ENCODE measurements around the gene GZMM. TPM values are rescaled to one million over a fixed set of nuclear protein-coding genes. Genes with fewer than 3 reads are reported as not detected.
A peak's percentile ranks its signal among the peaks of the same experiment; 100 is the strongest.

GZMM gene
- total RNA-seq, 4 donors from 2014 or later = 2.5 TPM; not detected in 3

DNA sequence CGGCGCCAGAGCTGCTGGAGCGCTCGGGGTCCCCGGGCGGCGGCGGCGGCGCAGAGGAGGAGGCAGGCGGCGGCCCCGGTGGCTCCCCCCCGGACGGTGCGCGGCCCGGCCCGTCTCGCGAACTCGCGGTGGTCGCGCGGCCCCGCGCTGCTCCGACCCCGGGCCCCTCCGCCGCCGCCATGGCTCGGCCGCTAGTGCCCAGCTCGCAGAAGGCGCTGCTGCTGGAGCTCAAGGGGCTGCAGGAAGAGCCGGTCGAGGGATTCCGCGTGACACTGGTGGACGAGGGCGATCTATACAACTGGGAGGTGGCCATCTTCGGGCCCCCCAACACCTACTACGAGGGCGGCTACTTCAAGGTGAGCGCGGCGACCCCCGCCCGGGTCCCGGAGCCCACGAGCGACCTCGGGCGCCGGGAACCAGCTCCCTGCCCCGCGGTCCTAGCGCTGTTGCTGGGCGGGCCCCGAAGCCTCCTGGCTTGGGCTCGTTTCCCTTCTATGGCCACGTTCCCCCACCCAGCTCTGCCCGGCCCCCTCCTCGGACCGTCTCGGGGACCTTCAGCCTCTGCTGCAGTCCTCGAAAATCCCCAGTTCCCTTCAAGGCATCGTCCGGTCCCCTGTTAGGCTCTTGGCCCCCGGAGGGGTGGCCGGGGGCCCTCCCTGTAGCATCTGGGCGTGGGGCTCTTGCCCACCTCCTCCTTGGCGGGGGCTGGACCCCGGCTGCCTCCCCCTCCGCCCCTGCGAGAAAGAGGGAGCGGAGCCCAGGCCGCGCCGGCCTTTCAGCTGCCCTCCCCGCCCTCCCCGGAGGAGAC, 11.9 kb upstream of the GZMM start, which contains the start of gene CDC34:
Gene CDC34, plus strand, starts transcription at position 8 of the 808 bp plus-strand sequence. Its CDS starts 172 bp downstream, at position 180.
- Histone ChIP-seq H3K36me3 (peaks cover 2 to 21% (median 6%) of the 10 kb centered on the region in 3 donors), H3K27me3 (peaks cover 0 to 6% of the 10 kb centered on the region in 2 donors), H3K9me3 (no peaks in the 10 kb centered on the region), H3K4me1 (peaks cover 6 to 38% (median 21%) of the 10 kb centered on the region in 4 donors), H3K27ac (peak within 1 kb of the TSS; percentile 95 to 99 (median 98)), H3K4me3 (peak within 1 kb of the TSS; percentile 83 to 100 (median 98))
- WGBS, 2 donors = 0 to 1% methylated on average over 35 to 47 of the region's 84 CpGs
- DNase-seq (ENCODE audit: low spot score in 2 of 2) = no peak
- TF ChIP-seq, protein P1, sequence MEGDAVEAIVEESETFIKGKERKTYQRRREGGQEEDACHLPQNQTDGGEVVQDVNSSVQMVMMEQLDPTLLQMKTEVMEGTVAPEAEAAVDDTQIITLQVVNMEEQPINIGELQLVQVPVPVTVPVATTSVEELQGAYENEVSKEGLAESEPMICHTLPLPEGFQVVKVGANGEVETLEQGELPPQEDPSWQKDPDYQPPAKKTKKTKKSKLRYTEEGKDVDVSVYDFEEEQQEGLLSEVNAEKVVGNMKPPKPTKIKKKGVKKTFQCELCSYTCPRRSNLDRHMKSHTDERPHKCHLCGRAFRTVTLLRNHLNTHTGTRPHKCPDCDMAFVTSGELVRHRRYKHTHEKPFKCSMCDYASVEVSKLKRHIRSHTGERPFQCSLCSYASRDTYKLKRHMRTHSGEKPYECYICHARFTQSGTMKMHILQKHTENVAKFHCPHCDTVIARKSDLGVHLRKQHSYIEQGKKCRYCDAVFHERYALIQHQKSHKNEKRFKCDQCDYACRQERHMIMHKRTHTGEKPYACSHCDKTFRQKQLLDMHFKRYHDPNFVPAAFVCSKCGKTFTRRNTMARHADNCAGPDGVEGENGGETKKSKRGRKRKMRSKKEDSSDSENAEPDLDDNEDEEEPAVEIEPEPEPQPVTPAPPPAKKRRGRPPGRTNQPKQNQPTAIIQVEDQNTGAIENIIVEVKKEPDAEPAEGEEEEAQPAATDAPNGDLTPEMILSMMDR (IDR thresholded peaks at IDR 0.05) = no peak
- TF ChIP-seq POLR2A (IDR thresholded peaks at IDR 0.05) = peak in 1 of 2 donors; percentile 77

DNA sequence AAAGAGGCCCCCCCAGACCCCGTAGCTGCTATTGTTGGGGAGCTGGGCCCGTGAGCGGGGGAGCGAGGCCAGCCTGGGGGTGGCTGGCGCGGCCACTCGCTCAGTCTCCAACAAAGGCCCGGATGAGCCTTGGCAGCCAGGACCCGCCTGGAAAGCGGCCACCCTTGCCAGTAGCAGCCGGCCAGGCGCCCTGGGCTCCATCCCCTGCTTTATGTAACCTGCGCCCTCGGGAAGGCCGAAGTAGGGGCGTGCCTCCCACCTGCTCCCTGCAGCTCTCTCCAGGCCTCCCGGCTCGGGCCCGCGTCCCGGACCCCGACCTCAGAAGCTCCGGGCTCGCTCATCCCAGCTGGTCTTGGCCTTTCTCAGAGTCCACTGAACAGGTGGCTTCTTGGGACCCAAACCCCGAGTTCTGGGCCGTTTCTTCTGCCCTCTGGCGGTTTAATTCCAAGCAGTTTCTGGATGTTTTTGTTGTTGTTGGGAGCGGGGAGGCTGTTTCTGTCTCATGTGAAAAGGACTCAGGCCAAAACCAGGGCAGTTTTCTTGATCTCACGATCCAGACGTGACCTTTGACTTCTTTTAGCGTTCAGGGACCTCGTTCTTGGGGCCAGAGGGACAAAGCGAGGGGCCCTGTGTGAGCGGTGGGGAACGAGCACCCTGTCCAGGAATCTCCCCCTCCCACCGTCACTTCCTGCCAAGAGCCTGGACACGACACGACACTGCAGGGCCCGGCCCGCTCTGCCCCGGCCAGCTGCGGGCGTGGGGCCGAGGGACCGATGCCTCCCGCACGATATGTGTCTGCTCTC, 11.1 kb upstream of the GZMM start:
- DNase-seq (ENCODE audit: low spot score in 2 of 2) = peak; percentile 50 to 58
- peaks cover 6 to 38% (median 21%) of the 10 kb centered on the region in 4 donors for H3K4me1 ChIP-seq
- no peaks in the 10 kb centered on the region for H3K27me3 ChIP-seq
- 0 to 1% methylated on average over 35 to 38 of the region's 47 CpGs for WGBS, 2 donors
- no peaks in the 10 kb centered on the region for H3K9me3 ChIP-seq
- H3K36me3 ChIP-seq = peaks cover 2 to 27% (median 6%) of the 10 kb centered on the region in 3 donors
- H3K4me3 ChIP-seq = peak overlapping the region; percentile 83 to 100 (median 98)
- TF ChIP-seq, protein P1 (IDR thresholded peaks at IDR 0.05) = peak; percentile 17 to 71 (median 42)
- TF ChIP-seq EP300 (IDR thresholded peaks at IDR 0.05) (peak in 1 of 2 donors; percentile 35), POLR2A (IDR thresholded peaks at IDR 0.05) (no peak)
- peak overlapping the region; percentile 80 to 99 (median 89) for H3K27ac ChIP-seq

DNA sequence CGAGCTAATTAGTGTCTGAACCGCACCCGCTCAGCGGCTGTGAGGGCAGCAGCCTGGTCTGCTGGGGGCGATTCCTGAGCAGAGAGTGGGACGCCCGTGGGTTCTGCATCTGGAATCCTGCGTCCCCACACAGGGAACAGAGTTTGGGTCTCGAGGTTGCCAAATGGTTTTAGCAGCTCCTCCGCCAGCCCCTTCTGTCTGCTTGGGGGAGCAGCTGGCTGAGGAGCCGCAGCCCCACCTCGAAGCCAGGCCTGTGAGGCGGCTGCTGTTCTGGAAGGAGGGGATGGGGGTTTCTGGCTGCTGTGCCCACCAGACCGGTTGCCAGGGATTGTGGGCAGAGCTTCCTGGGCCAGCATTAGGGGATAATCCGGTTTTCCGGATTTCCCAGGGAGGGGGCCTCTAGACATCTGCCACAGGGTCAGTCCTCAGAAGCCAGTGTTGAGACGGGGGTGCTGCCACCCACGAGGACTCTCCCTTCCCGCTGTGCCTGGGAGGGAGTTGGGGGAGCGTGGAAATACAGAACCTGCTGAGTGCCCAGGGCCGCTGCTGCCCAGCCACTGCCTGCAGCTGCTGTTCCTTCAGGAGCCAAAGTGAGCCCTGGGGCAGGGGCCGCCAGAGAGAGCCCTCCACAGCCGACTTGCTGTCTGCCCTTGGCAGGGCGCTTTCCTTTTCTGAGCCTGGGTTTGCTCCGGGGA, 10.3 kb upstream of the GZMM start:
- Histone ChIP-seq H3K4me1 (peaks cover 6 to 38% (median 21%) of the 10 kb centered on the region in 4 donors), H3K9me3 (no peaks in the 10 kb centered on the region), H3K4me3 (peak overlapping the region; percentile 83 to 100 (median 98)), H3K27ac (peak overlapping the region; percentile 80 to 99 (median 89)), H3K36me3 (peaks cover 3 to 34% (median 8%) of the 10 kb centered on the region in 3 donors), H3K27me3 (no peaks in the 10 kb centered on the region)
- 20 to 30% methylated on average over 18 to 23 of the region's 25 CpGs for WGBS, 2 donors
- no peak for DNase-seq (ENCODE audit: low spot score in 2 of 2)
- TF ChIP-seq, protein P1 (IDR thresholded peaks at IDR 0.05) = no peak
- TF ChIP-seq EP300 (IDR thresholded peaks at IDR 0.05) (no peak), POLR2A (IDR thresholded peaks at IDR 0.05) (no peak)

DNA sequence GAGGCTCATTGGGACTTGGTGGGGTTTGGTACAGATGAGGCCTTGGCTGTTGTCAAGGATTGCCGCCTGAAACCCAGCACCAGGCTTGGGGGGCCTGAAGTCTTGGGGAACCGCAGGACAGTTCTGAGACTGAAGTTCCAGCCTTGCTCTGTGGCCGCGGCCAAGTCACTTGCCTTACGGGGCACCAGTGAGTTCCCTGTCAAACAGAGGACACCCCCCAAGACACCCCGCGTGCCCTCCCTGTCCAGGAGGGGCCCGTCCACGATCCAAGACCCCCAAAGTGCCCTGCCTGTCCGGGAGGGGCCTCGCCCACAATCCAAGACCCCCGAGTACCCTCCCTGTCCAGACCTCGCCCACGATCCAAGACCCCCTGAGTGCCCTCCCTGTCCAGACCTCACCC, 9.8 kb upstream of the GZMM start:
- Histone ChIP-seq H3K4me3 (peak overlapping the region in 2 of 4 donors; percentile 83 to 99), H3K27me3 (no peaks in the 10 kb centered on the region)
- DNase-seq (ENCODE audit: low spot score in 2 of 2) = no peak

More for the DNA sequence above, 9.8 kb upstream of the GZMM start:
- 73 to 81% methylated on average over 13 to 14 of the region's 14 CpGs for WGBS, 2 donors
- Histone ChIP-seq H3K9me3 (no peaks in the 10 kb centered on the region), H3K36me3 (peaks cover 5 to 40% (median 14%) of the 10 kb centered on the region in 3 donors), H3K4me1 (peaks cover 6 to 41% (median 21%) of the 10 kb centered on the region in 4 donors), H3K27ac (peak overlapping the region in 3 of 4 donors; percentile 80 to 99 (median 95))
- TF ChIP-seq EP300 (IDR thresholded peaks at IDR 0.05) = no peak
- TF ChIP-seq POLR2A (IDR thresholded peaks at IDR 0.05) = no peak
- TF ChIP-seq, protein P1 (IDR thresholded peaks at IDR 0.05) = no peak
